Gastrocnemius medialis (tissue), 4 donors: Measurements from ENCODE around the gene C3orf52.

Experiments
- POLR2A ChIP-seq, 2 donors: fragments of 450-650 bp; IDR thresholded peaks; one replicate each; pipeline ENCODE4 v1.6.1; 2017; ENCODE audit warnings: antibody characterized with exemption in 2 of 2, mild to moderate bottlenecking in 2 of 2, moderate library complexity in 2 of 2
- TF ChIP-seq, protein P1 (sequence below), 5 experiments: fragments of 450-650 bp in 3 of 5; fragments of 200-600 bp in 2 of 5; sonication (generic) in 2 of 5; IDR thresholded peaks in 4 of 5; conservative IDR thresholded peaks in 1 of 5; 1 replicate in 4 of 5; 2 replicates in 1 of 5; pipeline ENCODE4 v1.5.1; 2016 to 2019; ENCODE audit warnings: antibody characterized with exemption in 5 of 5, mild to moderate bottlenecking in 3 of 5, moderate library complexity in 3 of 5

DNA sequence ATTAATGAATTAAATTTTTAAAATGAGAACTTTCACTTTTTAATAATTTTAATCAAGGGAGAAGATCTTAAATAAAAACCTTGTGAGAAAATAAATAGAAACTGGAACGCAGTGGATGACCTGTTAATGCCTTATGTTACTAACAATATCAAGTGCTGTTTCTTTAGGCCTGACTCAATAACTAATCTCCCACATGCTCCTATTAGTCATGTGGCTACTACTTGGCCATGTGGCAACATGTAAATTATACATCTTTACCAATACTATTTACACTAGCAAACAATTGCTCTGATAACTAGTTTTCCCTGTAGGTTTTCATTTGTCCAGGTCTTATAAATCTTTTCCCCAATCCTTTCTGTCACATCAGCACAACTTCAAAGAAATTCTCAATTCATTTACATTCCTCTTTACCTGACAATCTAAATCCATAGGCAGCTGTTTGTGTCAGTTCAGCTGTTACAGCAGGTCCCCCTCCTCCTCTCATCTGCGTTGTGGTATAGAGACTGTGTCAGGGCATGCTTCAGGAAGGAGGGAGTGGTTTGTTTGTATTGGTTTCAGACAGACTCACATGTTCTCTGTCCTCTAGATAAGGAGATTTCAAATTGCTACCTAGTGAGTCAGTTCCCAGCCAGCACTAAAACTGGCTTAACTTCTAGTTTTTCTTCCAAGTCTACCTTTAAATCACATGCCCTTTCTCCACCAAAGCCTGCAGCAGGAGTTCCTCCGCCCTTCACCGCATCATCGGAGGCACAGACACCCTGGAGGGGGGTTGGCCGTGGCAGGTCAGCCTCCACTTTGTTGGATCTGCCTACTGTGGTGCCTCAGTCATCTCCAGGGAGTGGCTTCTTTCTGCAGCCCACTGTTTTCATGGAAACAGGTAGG is 11.3 kb upstream of the C3orf52 start:
- TF ChIP-seq, protein P1, sequence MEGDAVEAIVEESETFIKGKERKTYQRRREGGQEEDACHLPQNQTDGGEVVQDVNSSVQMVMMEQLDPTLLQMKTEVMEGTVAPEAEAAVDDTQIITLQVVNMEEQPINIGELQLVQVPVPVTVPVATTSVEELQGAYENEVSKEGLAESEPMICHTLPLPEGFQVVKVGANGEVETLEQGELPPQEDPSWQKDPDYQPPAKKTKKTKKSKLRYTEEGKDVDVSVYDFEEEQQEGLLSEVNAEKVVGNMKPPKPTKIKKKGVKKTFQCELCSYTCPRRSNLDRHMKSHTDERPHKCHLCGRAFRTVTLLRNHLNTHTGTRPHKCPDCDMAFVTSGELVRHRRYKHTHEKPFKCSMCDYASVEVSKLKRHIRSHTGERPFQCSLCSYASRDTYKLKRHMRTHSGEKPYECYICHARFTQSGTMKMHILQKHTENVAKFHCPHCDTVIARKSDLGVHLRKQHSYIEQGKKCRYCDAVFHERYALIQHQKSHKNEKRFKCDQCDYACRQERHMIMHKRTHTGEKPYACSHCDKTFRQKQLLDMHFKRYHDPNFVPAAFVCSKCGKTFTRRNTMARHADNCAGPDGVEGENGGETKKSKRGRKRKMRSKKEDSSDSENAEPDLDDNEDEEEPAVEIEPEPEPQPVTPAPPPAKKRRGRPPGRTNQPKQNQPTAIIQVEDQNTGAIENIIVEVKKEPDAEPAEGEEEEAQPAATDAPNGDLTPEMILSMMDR (IDR thresholded peaks at IDR 0.05 in 4 of 5, conservative IDR thresholded peaks at IDR 0.05 in 1 of 5): no peak
- no peak for TF ChIP-seq POLR2A (IDR thresholded peaks at IDR 0.05)
